Measurements from ENCODE around the gene LRRC2. TPM values are rescaled to one million over a fixed set of nuclear protein-coding genes. Genes with fewer than 3 reads are reported as not detected.
A peak's percentile ranks its signal among the peaks of the same experiment; 100 is the strongest.

Gene LRRC2
- total and polyA plus RNA-seq, 9 of the 15 experiments (the other 6 are each of a cell fraction or from before 2014, with no cell fraction given): 0.01 to 0.04 (median 0.03) TPM; not detected in 5

GRCh38 chr3:46503200-46503874 lies 62.8 kb downstream of the LRRC2 start (continued):
- TF ChIP-seq ZNF592 (IDR thresholded peaks at IDR 0.05): peak; percentile 55; the same call in 1 of the 2 replicates
- TF ChIP-seq RFX7 (CRISPR knock-in tag; IDR thresholded peaks at IDR 0.05): no peak
- TF ChIP-seq ZBTB17 (CRISPR knock-in tag; IDR thresholded peaks at IDR 0.05): no peak

GRCh38 chr3:46501702-46502101 lies 64.4 kb downstream of the LRRC2 start:
- no peaks in the 10 kb centered on the region for H3K9me3 ChIP-seq (replicated peaks; ENCODE audit: control insufficient read depth, insufficient read depth, low read depth, low read length)
- H3K9me1 ChIP-seq (ENCODE audit: control insufficient read depth, insufficient read depth, low read length): no peaks in the 10 kb centered on the region
- no peaks in the 10 kb centered on the region for H3K36me3 ChIP-seq (ENCODE audit: control insufficient read depth, insufficient read depth, low read length)
- in situ Hi-C loops (cut with MboI): no loop called here
- ChIA-PET CTCF (ENCODE audit: low intra/inter-chr PET ratio) (no interaction called here), POLR2A (interaction anchor here (0.8 to 2.4 kb wide), 5 partner anchors 9 to 247 kb away, joined by 3 to 8 read pairs (median 8); no protein-coding TSS in a partner anchor)
- H4K20me1 ChIP-seq (replicated peaks; ENCODE audit: control insufficient read depth, insufficient read depth, low read length): no peaks in the 10 kb centered on the region
- no TSS peak for BruUV-seq (replicated peaks)
- H2AFZ ChIP-seq (ENCODE audit: low read depth, low read length): peak overlapping the region; percentile 57
- H3K4me3 ChIP-seq: no peak overlapping the region
- peaks cover 50 to 73% of the 10 kb centered on the region in 2 experiments; a peak in 4 of 5 replicates for H3K4me1 ChIP-seq (replicated peaks in 1 of 2; ENCODE audit: control insufficient read depth in 2 of 2, insufficient read depth in 2 of 2, low read length in 2 of 2)
- H3K27ac ChIP-seq (ENCODE audit: extremely low read depth, low read depth, low read length): no peak overlapping the region
- no peaks in the 10 kb centered on the region; a peak in 1 of 5 replicates for H3K27me3 ChIP-seq (ENCODE audit: control insufficient read depth in 2 of 2, insufficient read depth in 2 of 2, low read length in 2 of 2)
- no peaks in the 10 kb centered on the region for H3K79me2 ChIP-seq (ENCODE audit: control insufficient read depth, insufficient read depth, low read length)
- 67% methylated on average over 4 of the region's 4 CpGs for WGBS (ENCODE audit: insufficient coverage, low coverage, missing lambda C conversion rate)
- DNase-seq (ENCODE audit: extremely low read depth in 1 of 4, low spot score in 3 of 4): no peak
- intact Hi-C loops (cut with micrococcal nuclease): no loop called here
- H3K4me2 ChIP-seq (ENCODE audit: insufficient read depth, low read length): no peak overlapping the region
- no peak for ATAC-seq
- FAIRE-seq: no peak
- H3K9ac ChIP-seq (ENCODE audit: insufficient read depth in 1 of 2, low read depth in 2 of 2, low read length in 2 of 2): no peak overlapping the region; a peak in 1 of 4 replicates
- no peak for TF ChIP-seq NR2C2 (CRISPR knock-in tag; IDR thresholded peaks at IDR 0.05)
- TF ChIP-seq NR2C2 (tag; IDR thresholded peaks at IDR 0.05): no peak
- TF ChIP-seq ZNF507 (tag; conservative IDR thresholded peaks at IDR 0.05): no peak
- no peak for TF ChIP-seq NR1H2 (CRISPR knock-in tag; IDR thresholded peaks at IDR 0.05)
- TF ChIP-seq TGIF2 (CRISPR knock-in tag; IDR thresholded peaks at IDR 0.05): no peak
- no peak for TF ChIP-seq DMBX1 (CRISPR knock-in tag; IDR thresholded peaks at IDR 0.05; ENCODE audit: borderline replicate concordance)
